Endothelial cell of umbilical vein (primary cell): ENCODE measurements around the gene MAPK8IP3. TPM values are rescaled to one million over a fixed set of nuclear protein-coding genes. Genes with fewer than 3 reads are reported as not detected.

Experiments used
- BruUV-seq: library from RNA; stranded (reverse); fragments of 400-500 nt; replicated peaks from 2 replicates; lab custom pipeline; 2021; lab: Mats Ljungman, UMichigan
- CTCF ChIA-PET: fragments of 300-600, 350-600 bp; sonication (Branson Sonifier 250); formaldehyde crosslinking; loops from one replicate; lab custom pipeline; 2021; ENCODE audit warnings: antibody characterized with exemption, inconsistent platforms; lab: Charles Lee
- POLR2A ChIA-PET: fragments of 300-600, 350-600 bp; sonication (Branson Sonifier 250); formaldehyde crosslinking; loops from one replicate; lab custom pipeline; 2021; ENCODE audit warnings: antibody characterized with exemption, inconsistent platforms; lab: Charles Lee
- DNase-seq: peaks from one replicate; pipeline ENCODE4 v3.0.0-alpha.2; 2011; ENCODE audit warnings: low read depth, low spot score
- FAIRE-seq: peaks from 2 replicates; lab custom pipeline; 2011; peaks lifted over from hg19 to GRCh38; lab: Jason Lieb, UNC
- H2AFZ ChIP-seq: 2 replicates; pipeline ENCODE4 v1.6.0; 2012; ENCODE audit warnings: low read depth, low read length, control low read depth, inconsistent platforms
- H3K27ac ChIP-seq: 2 replicates; pipeline ENCODE4 v1.5.1; 2011; ENCODE audit warnings: low read depth, mild to moderate bottlenecking, control low read depth, low read length, moderate library complexity; ENCODE audit not compliant: insufficient read depth
- H3K27me3 ChIP-seq, 2 experiments: 2 replicates each; pipeline versions ENCODE4 v1.6.0 to v1.6.1; 2011; ENCODE audit warnings: low read length in 2 of 2, mixed read lengths in 1 of 2; ENCODE audit not compliant: control insufficient read depth in 2 of 2, insufficient read depth in 2 of 2
- H3K36me3 ChIP-seq, 2 experiments: 2 replicates in 1 of 2; 3 replicates in 1 of 2; pipeline ENCODE4 v1.5.1; 2011; ENCODE audit warnings: low read length in 2 of 2, mild to moderate bottlenecking in 1 of 2, moderate library complexity in 1 of 2; ENCODE audit not compliant: control insufficient read depth in 2 of 2, insufficient read depth in 2 of 2; ENCODE audit errors: extremely low read depth in 1 of 2
- H3K4me1 ChIP-seq: 3 replicates; pipeline ENCODE4 v1.5.1; 2011; ENCODE audit warnings: mild to moderate bottlenecking, low read length; ENCODE audit not compliant: control insufficient read depth, insufficient read depth; ENCODE audit errors: extremely low read depth
- H3K4me2 ChIP-seq: 2 replicates; pipeline ENCODE4 v1.6.1; 2011; ENCODE audit warnings: low read length, control low read depth, mixed read lengths; ENCODE audit not compliant: insufficient read depth
- H3K4me3 ChIP-seq, 3 experiments: fragments of 200-600 bp in 1 of 3; sonication (generic), shearing (Covaris generic) in 1 of 3; replicated peaks in 1 of 3; 2 replicates each; pipeline ENCODE4 v1.5.1; 2011 to 2016; ENCODE audit warnings: control low read depth in 3 of 3, low read length in 3 of 3, mild to moderate bottlenecking in 2 of 3, inconsistent platforms in 1 of 3, low read depth in 1 of 3, moderate library complexity in 1 of 3; ENCODE audit not compliant: insufficient read depth in 1 of 3
- H3K79me2 ChIP-seq: 2 replicates; pipeline ENCODE4 v1.6.0; 2012; ENCODE audit warnings: low read length, inconsistent platforms; ENCODE audit not compliant: control insufficient read depth, insufficient read depth
- H3K9ac ChIP-seq: replicated peaks from 2 replicates; pipeline ENCODE3; 2011; ENCODE audit warnings: low read length, control low read depth; ENCODE audit not compliant: insufficient read depth; ENCODE audit errors: extremely low read depth
- H3K9me1 ChIP-seq: replicated peaks from 3 replicates; pipeline ENCODE4 v1.6.0; 2011; ENCODE audit warnings: mild to moderate bottlenecking, low read length; ENCODE audit not compliant: control insufficient read depth, insufficient read depth; ENCODE audit errors: extremely low read depth
- H3K9me3 ChIP-seq: replicated peaks from 2 replicates; pipeline ENCODE4 v1.5.1; 2012; ENCODE audit warnings: low read length, inconsistent platforms; ENCODE audit not compliant: control insufficient read depth, insufficient read depth
- H4K20me1 ChIP-seq: replicated peaks from 2 replicates; pipeline ENCODE3; 2011; ENCODE audit warnings: mild to moderate bottlenecking, low read length; ENCODE audit not compliant: control insufficient read depth, insufficient read depth; ENCODE audit errors: extremely low read depth
- EZH2 ChIP-seq: IDR thresholded peaks from 2 replicates; pipeline ENCODE4 v1.6.1; 2012; ENCODE audit warnings: borderline replicate concordance, low read depth, mild to moderate bottlenecking, moderate library complexity, low read length, inconsistent platforms; ENCODE audit not compliant: severe bottlenecking
- FOS ChIP-seq: IDR thresholded peaks from 2 replicates; pipeline ENCODE4 v1.6.1; 2011; ENCODE audit warnings: mild to moderate bottlenecking, low read length, moderate library complexity, borderline replicate concordance; ENCODE audit not compliant: insufficient read depth
- GATA2 ChIP-seq: IDR thresholded peaks from 2 replicates; pipeline ENCODE4 v1.7.0; 2011; ENCODE audit warnings: low read depth, mild to moderate bottlenecking, moderate library complexity, mixed read lengths, low read length; ENCODE audit not compliant: insufficient read length, insufficient read depth
- JUN ChIP-seq: IDR thresholded peaks from 2 replicates; pipeline ENCODE4 v1.6.1; 2011; ENCODE audit warnings: borderline replicate concordance, low read depth; ENCODE audit not compliant: insufficient read length, insufficient read depth
- MYC ChIP-seq: IDR thresholded peaks from one replicate; pipeline ENCODE4 v1.6.1; 2011; ENCODE audit warnings: mild to moderate bottlenecking, low read depth, low read length
- POLR2A ChIP-seq: IDR thresholded peaks from 2 replicates; pipeline ENCODE4 v1.6.1; 2012; ENCODE audit warnings: low read depth, mild to moderate bottlenecking, control low read depth, low read length
- POLR2AphosphoS5 ChIP-seq: IDR thresholded peaks from 2 replicates; pipeline ENCODE4 v1.6.1; 2012; ENCODE audit warnings: low read depth, mild to moderate bottlenecking, control low read depth, low read length, moderate library complexity; ENCODE audit not compliant: insufficient read depth
- dilution Hi-C: fragments of 300-500 bp; cut with MboI; formaldehyde crosslinking; loops from one replicate; pipeline ENCODE4 v1.15.0; 2019; ENCODE audit warnings: low sequenced_read_pairs; ENCODE audit not compliant: extremely low pct_ligation_motif_present
- intact Hi-C: fragments of 100-400 bp; cut with micrococcal nuclease; formaldehyde crosslinking; loops from one replicate; pipeline ENCODE4 v1.10.0; 2022
- polyA plus RNA-seq, 4 experiments: library from polyadenylated mRNA; depleted of rRNA in 3 of 4; stranded (reverse) in 3 of 4; unstranded in 1 of 4; fragments of >200 nt; gene quantifications; 2 replicates each; pipeline versions ENCODE4 v1.2.1 to v1.2.3, GENCODE V29; 2011 to 2012; ENCODE audit warnings: missing spikeins in 1 of 4
- total RNA-seq: library from RNA; stranded (reverse); gene quantifications from 2 replicates; pipeline ENCODE4 v1.2.3, GENCODE V29; 2021
- TF ChIP-seq, protein P1 (sequence below): IDR thresholded peaks from 2 replicates; pipeline ENCODE4 v1.6.1; 2011; ENCODE audit not compliant: insufficient read depth, insufficient read length
- TF ChIP-seq, protein P2 (sequence below), 2 donors: IDR thresholded peaks; 1 replicate in 1 of 2; 2 replicates in 1 of 2; pipeline ENCODE4 v1.5.1; 2011; ENCODE audit warnings: low read length in 2 of 2, mild to moderate bottlenecking in 2 of 2, moderate library complexity in 2 of 2, control low read depth in 1 of 2, inconsistent platforms in 1 of 2, low read depth in 1 of 2; ENCODE audit not compliant: insufficient read depth in 1 of 2; ENCODE audit errors: extremely low read depth in 1 of 2

The MAPK8IP3 gene
- total and polyA plus RNA-seq, 2 donors (not counting 3 experiments of a cell fraction or from before 2014, with no cell fraction given) = 40.7 to 92.2 TPM

DNA sequence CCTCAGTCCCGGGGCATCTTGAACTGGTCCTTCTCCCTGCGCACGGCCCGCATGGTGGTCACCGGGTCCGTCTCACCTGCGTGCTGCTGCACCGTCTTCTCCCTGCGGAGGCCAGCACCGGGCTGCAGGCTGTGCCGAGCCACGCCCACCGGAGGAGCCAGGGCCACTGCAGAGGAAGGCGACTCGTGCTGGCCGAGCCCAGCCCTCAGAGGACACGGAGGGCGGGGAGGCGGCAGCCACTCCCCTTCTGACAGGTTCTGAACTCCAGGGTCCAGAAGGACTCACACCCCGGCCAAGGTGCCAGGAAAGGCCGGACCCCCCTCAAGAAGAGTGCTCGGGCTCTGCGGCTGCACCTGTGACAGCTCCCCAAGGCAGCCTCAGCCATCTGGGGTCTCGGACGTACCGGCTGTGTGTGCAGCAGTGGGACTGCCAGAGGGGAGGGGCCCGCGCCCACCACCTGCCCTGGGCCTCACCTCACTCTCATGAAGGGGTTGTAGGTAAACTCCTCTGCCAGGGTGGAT is 103.3 kb downstream of the MAPK8IP3 start:
- H3K9ac ChIP-seq = no peak overlapping the region
- H3K4me2 ChIP-seq = no peak overlapping the region
- H3K4me3 ChIP-seq = no peak overlapping the region
- TF ChIP-seq POLR2A = no peak
- no peak for TF ChIP-seq JUN
- TF ChIP-seq, protein P1, sequence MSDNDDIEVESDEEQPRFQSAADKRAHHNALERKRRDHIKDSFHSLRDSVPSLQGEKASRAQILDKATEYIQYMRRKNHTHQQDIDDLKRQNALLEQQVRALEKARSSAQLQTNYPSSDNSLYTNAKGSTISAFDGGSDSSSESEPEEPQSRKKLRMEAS = no peak
- TF ChIP-seq EZH2 = no peak
- no peak for TF ChIP-seq MYC
- no peak for TF ChIP-seq FOS
- no peak for TF ChIP-seq GATA2
- H3K79me2 ChIP-seq = no peaks in the 10 kb centered on the region
- H3K4me1 ChIP-seq = no peaks in the 10 kb centered on the region
- DNase-seq (no peak), FAIRE-seq (no peak)
- no peaks in the 10 kb centered on the region for H3K9me1 ChIP-seq
- no peaks in the 10 kb centered on the region for H4K20me1 ChIP-seq
- no peak overlapping the region for H3K27ac ChIP-seq
- CTCF ChIA-PET = no interaction called here
- POLR2A ChIA-PET = no interaction called here
- peaks cover 0 to 28% of the 10 kb centered on the region in 2 experiments for H3K36me3 ChIP-seq
- dilution Hi-C loops = no loop called here
- no peaks in the 10 kb centered on the region for H3K27me3 ChIP-seq
- BruUV-seq = no TSS peak
- H2AFZ ChIP-seq = no peak overlapping the region
- intact Hi-C loops = no loop called here
- no peaks in the 10 kb centered on the region for H3K9me3 ChIP-seq

- Histone ChIP-seq H3K4me3 (no peak overlapping the region), H3K36me3 (peaks cover 0 to 26% of the 10 kb centered on the region in 2 experiments), H3K27ac (no peak overlapping the region), H3K9ac (no peak overlapping the region), H3K9me3 (no peaks in the 10 kb centered on the region), H3K27me3 (no peaks in the 10 kb centered on the region), H4K20me1 (no peaks in the 10 kb centered on the region), H3K9me1 (no peaks in the 10 kb centered on the region), H3K4me2 (no peak overlapping the region), H2AFZ (no peak overlapping the region), H3K4me1 (no peaks in the 10 kb centered on the region), H3K79me2 (no peaks in the 10 kb centered on the region)
- BruUV-seq = no TSS peak
- no peak for DNase-seq
- CTCF ChIA-PET = no interaction called here
- FAIRE-seq = no peak
- intact Hi-C loops = no loop called here
- dilution Hi-C loops = no loop called here
- POLR2A ChIA-PET = no interaction called here
- TF ChIP-seq, protein P1 = no peak
- TF ChIP-seq FOS (no peak), POLR2AphosphoS5 (no peak), POLR2A (no peak), MYC (no peak), GATA2 (no peak), JUN (no peak), EZH2 (no peak)
- TF ChIP-seq, protein P2, sequence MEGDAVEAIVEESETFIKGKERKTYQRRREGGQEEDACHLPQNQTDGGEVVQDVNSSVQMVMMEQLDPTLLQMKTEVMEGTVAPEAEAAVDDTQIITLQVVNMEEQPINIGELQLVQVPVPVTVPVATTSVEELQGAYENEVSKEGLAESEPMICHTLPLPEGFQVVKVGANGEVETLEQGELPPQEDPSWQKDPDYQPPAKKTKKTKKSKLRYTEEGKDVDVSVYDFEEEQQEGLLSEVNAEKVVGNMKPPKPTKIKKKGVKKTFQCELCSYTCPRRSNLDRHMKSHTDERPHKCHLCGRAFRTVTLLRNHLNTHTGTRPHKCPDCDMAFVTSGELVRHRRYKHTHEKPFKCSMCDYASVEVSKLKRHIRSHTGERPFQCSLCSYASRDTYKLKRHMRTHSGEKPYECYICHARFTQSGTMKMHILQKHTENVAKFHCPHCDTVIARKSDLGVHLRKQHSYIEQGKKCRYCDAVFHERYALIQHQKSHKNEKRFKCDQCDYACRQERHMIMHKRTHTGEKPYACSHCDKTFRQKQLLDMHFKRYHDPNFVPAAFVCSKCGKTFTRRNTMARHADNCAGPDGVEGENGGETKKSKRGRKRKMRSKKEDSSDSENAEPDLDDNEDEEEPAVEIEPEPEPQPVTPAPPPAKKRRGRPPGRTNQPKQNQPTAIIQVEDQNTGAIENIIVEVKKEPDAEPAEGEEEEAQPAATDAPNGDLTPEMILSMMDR (IDR thresholded peaks at IDR 0.05; ENCODE audit: extremely low read depth in 1 of 2, insufficient read depth in 1 of 2, low read depth in 1 of 2, low read length in 2 of 2) = no peak
Measured at GRCh38 chr16:1810106-1810505, 104.1 kb downstream of the MAPK8IP3 start.
